Osteoblast (primary cell): ENCODE measurements around the gene NEDD4L. TPM values are rescaled to one million over a fixed set of nuclear protein-coding genes. Genes with fewer than 3 reads are reported as not detected.

Source experiments
- DNase-seq: peaks from one replicate; pipeline ENCODE4 v3.0.0; 2011; ENCODE audit warnings: low spot score, mixed read lengths; ENCODE audit not compliant: insufficient read length; ENCODE audit errors: missing footprints
- H2AFZ ChIP-seq: 2 replicates; pipeline ENCODE4 v1.6.0; 2011; ENCODE audit warnings: mild to moderate bottlenecking, low read length
- H3K27ac ChIP-seq: 2 replicates; pipeline ENCODE4 v1.5.1; 2011; ENCODE audit warnings: mild to moderate bottlenecking, low read depth, low read length, moderate library complexity
- H3K27me3 ChIP-seq: 2 replicates; pipeline ENCODE4 v1.6.0; 2012; ENCODE audit warnings: mild to moderate bottlenecking, control low read depth, inconsistent platforms, low read length, moderate library complexity; ENCODE audit not compliant: insufficient read depth
- H3K36me3 ChIP-seq: 2 replicates; pipeline ENCODE4 v1.5.1; 2011; ENCODE audit warnings: mild to moderate bottlenecking, low read length, control low read depth, moderate library complexity; ENCODE audit not compliant: insufficient read depth
- H3K4me1 ChIP-seq: 2 replicates; pipeline ENCODE4 v1.5.1; 2011; ENCODE audit warnings: mild to moderate bottlenecking, low read length, control low read depth, moderate library complexity; ENCODE audit not compliant: insufficient read depth
- H3K4me2 ChIP-seq: 2 replicates; pipeline ENCODE4 v1.6.0; 2011; ENCODE audit warnings: mild to moderate bottlenecking, low read length; ENCODE audit not compliant: insufficient read depth
- H3K4me3 ChIP-seq: fragments of 200-600 bp; sonication (generic); 3 replicates; pipeline ENCODE4 v1.5.1; 2012; ENCODE audit warnings: mild to moderate bottlenecking, low read length, inconsistent platforms; ENCODE audit not compliant: insufficient read depth
- H3K79me2 ChIP-seq: 2 replicates; pipeline ENCODE4 v1.6.0; 2012; ENCODE audit warnings: mild to moderate bottlenecking, low read length, control low read depth, inconsistent platforms; ENCODE audit not compliant: insufficient read depth
- H3K9me3 ChIP-seq: 2 replicates; pipeline ENCODE4 v1.5.1; 2011; ENCODE audit warnings: low read depth, low read length, control low read depth
- H4K20me1 ChIP-seq: 2 replicates; pipeline ENCODE4 v1.6.0; 2012; ENCODE audit warnings: mild to moderate bottlenecking, low read length, control low read depth; ENCODE audit not compliant: insufficient read depth
- CTCF ChIP-seq: IDR thresholded peaks from 2 replicates; pipeline ENCODE4 v1.5.1; 2011; ENCODE audit warnings: mild to moderate bottlenecking, low read depth, low read length, moderate library complexity; ENCODE audit errors: extremely low read depth
- total RNA-seq: library from RNA; depleted of rRNA; stranded (reverse); fragments of >200 nt; gene quantifications from 2 replicates; pipeline ENCODE4 v1.2.3, GENCODE V29; 2012

NEDD4L gene
- total RNA-seq, 1 donor: 30.0 TPM

GRCh38 chr18:58438161-58438957 is 394.3 kb downstream of the NEDD4L start:
- peak overlapping the region; percentile 94 for H2AFZ ChIP-seq
- DNase-seq: no peak
- TF ChIP-seq CTCF: no peak
- H3K79me2 ChIP-seq: no peaks in the 10 kb centered on the region
- no peaks in the 10 kb centered on the region for H4K20me1 ChIP-seq
- no peaks in the 10 kb centered on the region for H3K27me3 ChIP-seq
- H3K36me3 ChIP-seq: no peaks in the 10 kb centered on the region
- H3K9me3 ChIP-seq: no peaks in the 10 kb centered on the region
- H3K4me3 ChIP-seq: peak overlapping the region; percentile 56
- peak overlapping the region; percentile 76 for H3K4me2 ChIP-seq
- no peak overlapping the region for H3K27ac ChIP-seq
- peaks cover 5% of the 10 kb centered on the region for H3K4me1 ChIP-seq

GRCh38 chr18:58438958-58439300 is 394.9 kb downstream of the NEDD4L start:
- Histone ChIP-seq H3K79me2 (no peaks in the 10 kb centered on the region), H3K4me1 (peaks cover 5% of the 10 kb centered on the region), H3K27ac (no peak overlapping the region), H2AFZ (peak overlapping the region; percentile 94), H3K4me3 (peak overlapping the region; percentile 56), H3K4me2 (peak overlapping the region; percentile 76), H3K27me3 (no peaks in the 10 kb centered on the region), H4K20me1 (no peaks in the 10 kb centered on the region), H3K36me3 (no peaks in the 10 kb centered on the region), H3K9me3 (no peaks in the 10 kb centered on the region)
- no peak for TF ChIP-seq CTCF
- DNase-seq: no peak

GRCh38 chr18:58443671-58444070 is 399.6 kb downstream of the NEDD4L start:
- Histone ChIP-seq H4K20me1 (no peaks in the 10 kb centered on the region), H3K27me3 (no peaks in the 10 kb centered on the region), H3K4me2 (no peak overlapping the region), H3K27ac (no peak overlapping the region), H3K79me2 (no peaks in the 10 kb centered on the region), H2AFZ (no peak overlapping the region), H3K4me3 (no peak overlapping the region), H3K36me3 (no peaks in the 10 kb centered on the region), H3K4me1 (peaks cover 13% of the 10 kb centered on the region), H3K9me3 (no peaks in the 10 kb centered on the region)
- TF ChIP-seq CTCF: no peak
- no peak for DNase-seq

GRCh38 chr18:58446391-58447060 is 402.5 kb downstream of the NEDD4L start:
- H3K27me3 ChIP-seq: no peaks in the 10 kb centered on the region
- H3K4me1 ChIP-seq: peaks cover 8% of the 10 kb centered on the region
- no peak overlapping the region for H3K27ac ChIP-seq
- no peaks in the 10 kb centered on the region for H4K20me1 ChIP-seq
- no peaks in the 10 kb centered on the region for H3K9me3 ChIP-seq
- H3K79me2 ChIP-seq: no peaks in the 10 kb centered on the region
- no peak for DNase-seq
- H3K4me2 ChIP-seq: no peak overlapping the region
- no peak overlapping the region for H3K4me3 ChIP-seq
- no peak overlapping the region for H2AFZ ChIP-seq
- no peak for TF ChIP-seq CTCF
- H3K36me3 ChIP-seq: no peaks in the 10 kb centered on the region
